Subcutaneous adipose tissue (tissue), 4 donors: ENCODE measurements around the gene MBOAT1. TPM values are rescaled to one million over a fixed set of nuclear protein-coding genes. Genes with fewer than 3 reads are reported as not detected.

Experiments
- CTCF ChIP-seq: fragments of 450-650 bp; IDR thresholded peaks from one replicate; pipeline ENCODE4 v1.5.1; 2016; ENCODE audit warnings: low read depth, mild to moderate bottlenecking, control low read depth, antibody characterized with exemption, moderate library complexity
- total RNA-seq, 4 donors: library from RNA; depleted of rRNA; stranded (reverse); fragments of >200 nt; gene quantifications; one replicate each; pipeline ENCODE4 v1.1.0, GENCODE V29; 2016

MBOAT1 gene
- total RNA-seq, 4 donors from 2014 or later = 7.7 to 15.6 (median 12.9) TPM

- no peak for TF ChIP-seq CTCF
Observed at GRCh38 chr6:20188630-20189075, 23.6 kb downstream of the MBOAT1 start.

GRCh38 chr6:20186981-20187380 lies 25.3 kb downstream of the MBOAT1 start:
- no peak for TF ChIP-seq CTCF

GRCh38 chr6:20183706-20184105 lies 28.6 kb downstream of the MBOAT1 start:
- TF ChIP-seq CTCF = no peak

GRCh38 chr6:20182926-20183521 lies 29.2 kb downstream of the MBOAT1 start:
- no peak for TF ChIP-seq CTCF

- TF ChIP-seq CTCF = no peak
Observed at GRCh38 chr6:20182069-20182468, 30.2 kb downstream of the MBOAT1 start.

GRCh38 chr6:20180935-20181334 lies 31.3 kb downstream of the MBOAT1 start:
- no peak for TF ChIP-seq CTCF

- no peak for TF ChIP-seq CTCF
Observed at GRCh38 chr6:20178327-20178726, 33.9 kb downstream of the MBOAT1 start.
